Measurements from ENCODE around the gene LRRC17.

DNA sequence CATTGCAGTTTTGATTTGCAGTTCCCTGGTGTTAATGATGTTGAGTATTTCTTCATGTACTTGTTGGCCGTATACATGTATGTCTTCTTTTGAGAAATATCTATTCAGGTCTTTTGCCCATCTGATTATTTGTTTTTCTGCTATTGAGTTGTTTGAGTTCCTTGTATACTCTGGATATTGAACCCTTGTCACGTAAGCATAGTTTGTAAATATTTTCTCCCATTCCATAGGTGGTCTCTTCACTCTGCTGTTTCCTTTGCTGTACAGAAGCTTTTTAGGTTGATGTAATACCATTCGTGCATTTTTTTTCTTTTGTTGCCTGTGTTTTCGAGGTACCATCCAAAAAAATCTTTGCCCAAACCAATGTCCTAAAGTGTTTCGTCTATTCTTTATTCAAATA lies 43.6 kb upstream of the LRRC17 start:
- TF ChIP-seq, protein P1, sequence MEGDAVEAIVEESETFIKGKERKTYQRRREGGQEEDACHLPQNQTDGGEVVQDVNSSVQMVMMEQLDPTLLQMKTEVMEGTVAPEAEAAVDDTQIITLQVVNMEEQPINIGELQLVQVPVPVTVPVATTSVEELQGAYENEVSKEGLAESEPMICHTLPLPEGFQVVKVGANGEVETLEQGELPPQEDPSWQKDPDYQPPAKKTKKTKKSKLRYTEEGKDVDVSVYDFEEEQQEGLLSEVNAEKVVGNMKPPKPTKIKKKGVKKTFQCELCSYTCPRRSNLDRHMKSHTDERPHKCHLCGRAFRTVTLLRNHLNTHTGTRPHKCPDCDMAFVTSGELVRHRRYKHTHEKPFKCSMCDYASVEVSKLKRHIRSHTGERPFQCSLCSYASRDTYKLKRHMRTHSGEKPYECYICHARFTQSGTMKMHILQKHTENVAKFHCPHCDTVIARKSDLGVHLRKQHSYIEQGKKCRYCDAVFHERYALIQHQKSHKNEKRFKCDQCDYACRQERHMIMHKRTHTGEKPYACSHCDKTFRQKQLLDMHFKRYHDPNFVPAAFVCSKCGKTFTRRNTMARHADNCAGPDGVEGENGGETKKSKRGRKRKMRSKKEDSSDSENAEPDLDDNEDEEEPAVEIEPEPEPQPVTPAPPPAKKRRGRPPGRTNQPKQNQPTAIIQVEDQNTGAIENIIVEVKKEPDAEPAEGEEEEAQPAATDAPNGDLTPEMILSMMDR (conservative IDR thresholded peaks at IDR 0.05; ENCODE audit: low read length), result no peak
- TF ChIP-seq EZH2phosphoT487 (IDR thresholded peaks at IDR 0.05; ENCODE audit: borderline replicate concordance, low read depth, low read length), result no peak

All from OCI-LY7 (cell line).